K562 (cell line): ENCODE measurements around the gene TMEM86B. TPM values are rescaled to one million over a fixed set of nuclear protein-coding genes. Genes with fewer than 3 reads are reported as not detected.

Source experiments
- FIP1L1 ChIP-seq: fragments of 200-400 bp; formaldehyde crosslinking; IDR thresholded peaks from 2 replicates; pipeline ENCODE4 v1.6.1; 2018; ENCODE audit warnings: mild to moderate bottlenecking, low read depth, low read length; ENCODE audit not compliant: poor library complexity, severe bottlenecking
- GATAD2B ChIP-seq: fragments of 450-650 bp; IDR thresholded peaks from 2 replicates; pipeline ENCODE4 v1.6.1; 2017; ENCODE audit warnings: mild to moderate bottlenecking, borderline replicate concordance
- GTF2A2 ChIP-seq: IDR thresholded peaks from 2 replicates; pipeline ENCODE4 v1.6.1; 2016; ENCODE audit warnings: mild to moderate bottlenecking, missing genetic modification characterization, missing compliant biosample characterization
- NFIX ChIP-seq: fragments of 250-450 bp; sonication (Bioruptor Pico); IDR thresholded peaks from 2 replicates; pipeline ENCODE4 v1.4.0; 2020; ENCODE audit warnings: low read depth, mild to moderate bottlenecking, moderate library complexity
- POLR2B ChIP-seq: fragments of 450-650 bp; IDR thresholded peaks from 2 replicates; pipeline ENCODE4 v1.6.1; 2018; ENCODE audit warnings: low read depth; ENCODE audit not compliant: partially characterized antibody
- RB1 ChIP-seq: fragments of 450-650 bp; IDR thresholded peaks from 2 replicates; pipeline ENCODE4 v1.6.1; 2017; ENCODE audit warnings: low read depth, mild to moderate bottlenecking
- RCOR1 ChIP-seq, 2 experiments: IDR thresholded peaks; 2 replicates each; pipeline ENCODE4 v1.6.1; 2012; ENCODE audit warnings: low read depth in 2 of 2, low read length in 2 of 2, borderline replicate concordance in 1 of 2, improper control_type of control experiment in 1 of 2
- RFX7 ChIP-seq: fragments of 250-450 bp; sonication (Bioruptor Pico); IDR thresholded peaks from 2 replicates; pipeline ENCODE4 v1.5.1; 2021; ENCODE audit warnings: mild to moderate bottlenecking
- ZFPM2 ChIP-seq: fragments of 250-450 bp; sonication (Bioruptor Pico); IDR thresholded peaks from 2 replicates; pipeline ENCODE4 v1.5.1; 2022; ENCODE audit warnings: mild to moderate bottlenecking
- ZNF133 ChIP-seq: fragments of 250-450 bp; sonication (Bioruptor Pico); IDR thresholded peaks from 2 replicates; pipeline ENCODE4 v1.4.0; 2020; ENCODE audit warnings: mild to moderate bottlenecking
- ZNF140 ChIP-seq: fragments of 250-450 bp; sonication (Bioruptor Pico); IDR thresholded peaks from 2 replicates; pipeline ENCODE4 v1.8.0; 2021; ENCODE audit warnings: moderate library complexity, mild to moderate bottlenecking, inconsistent platforms
- ZNF41 ChIP-seq: fragments of 250-450 bp; sonication (Bioruptor Pico); conservative IDR thresholded peaks from 2 replicates; pipeline ENCODE4 v1.4.0; 2020; ENCODE audit warnings: mild to moderate bottlenecking
- ZNF57 ChIP-seq: fragments of 450-650 bp; formaldehyde crosslinking; IDR thresholded peaks from 2 replicates; pipeline ENCODE4 v1.4.0; 2020; ENCODE audit warnings: mild to moderate bottlenecking, moderate library complexity
- polyA plus RNA-seq, 8 experiments: library from polyadenylated mRNA; depleted of rRNA in 4 of 8; stranded (reverse) in 5 of 8; unstranded in 3 of 8; fragments of >200 nt; fragmentation: Nextera tagmentation in 2 of 8; fragmentation: Illumina TruSeq in 1 of 8; extraction: Ambion mirVana in 2 of 8; extraction: Trizol in 1 of 8; gene quantifications; 2 replicates each; pipeline versions ENCODE4 v1.2.1 to v1.2.3, GENCODE V29; 2011 to 2014; ENCODE audit warnings: inconsistent platforms in 1 of 8, missing spikeins in 1 of 8
- total RNA-seq, 7 experiments: library from RNA; depleted of rRNA in 6 of 7; stranded (reverse); fragments of >200 nt in 6 of 7; fragmentation: Illumina TruSeq in 2 of 7; extraction: Trizol in 2 of 7; gene quantifications; 2 replicates each; pipeline versions ENCODE4 v1.2.1 to v1.2.3, GENCODE V29; 2011 to 2021; ENCODE audit warnings: low replicate concordance in 1 of 7
- TF ChIP-seq, protein P1 (sequence below): sonication (generic); formaldehyde crosslinking; IDR thresholded peaks from 2 replicates; pipeline ENCODE4 v1.8.0; 2022; ENCODE audit warnings: mild to moderate bottlenecking, missing genetic modification reagents
- TF ChIP-seq, protein P2 (sequence below): fragments of 250-450 bp; sonication (Bioruptor Pico); IDR thresholded peaks from 2 replicates; pipeline ENCODE4 v1.5.0; 2021; ENCODE audit warnings: mild to moderate bottlenecking, borderline replicate concordance
- TF ChIP-seq, protein P3 (sequence below): fragments of 450-650 bp; IDR thresholded peaks from 2 replicates; pipeline ENCODE4 v1.6.1; 2017; ENCODE audit warnings: antibody characterized with exemption
- TF ChIP-seq, protein P4 (sequence below): fragments of 250-450 bp; sonication (Bioruptor Pico); IDR thresholded peaks from 2 replicates; pipeline ENCODE4 v1.5.0; 2022; ENCODE audit warnings: mild to moderate bottlenecking

The TMEM86B gene
- total and polyA plus RNA-seq, 9 of the 15 experiments (the other 6 are each of a cell fraction or from before 2014, with no cell fraction given): 0.28 to 7.9 (median 2.1) TPM

DNA sequence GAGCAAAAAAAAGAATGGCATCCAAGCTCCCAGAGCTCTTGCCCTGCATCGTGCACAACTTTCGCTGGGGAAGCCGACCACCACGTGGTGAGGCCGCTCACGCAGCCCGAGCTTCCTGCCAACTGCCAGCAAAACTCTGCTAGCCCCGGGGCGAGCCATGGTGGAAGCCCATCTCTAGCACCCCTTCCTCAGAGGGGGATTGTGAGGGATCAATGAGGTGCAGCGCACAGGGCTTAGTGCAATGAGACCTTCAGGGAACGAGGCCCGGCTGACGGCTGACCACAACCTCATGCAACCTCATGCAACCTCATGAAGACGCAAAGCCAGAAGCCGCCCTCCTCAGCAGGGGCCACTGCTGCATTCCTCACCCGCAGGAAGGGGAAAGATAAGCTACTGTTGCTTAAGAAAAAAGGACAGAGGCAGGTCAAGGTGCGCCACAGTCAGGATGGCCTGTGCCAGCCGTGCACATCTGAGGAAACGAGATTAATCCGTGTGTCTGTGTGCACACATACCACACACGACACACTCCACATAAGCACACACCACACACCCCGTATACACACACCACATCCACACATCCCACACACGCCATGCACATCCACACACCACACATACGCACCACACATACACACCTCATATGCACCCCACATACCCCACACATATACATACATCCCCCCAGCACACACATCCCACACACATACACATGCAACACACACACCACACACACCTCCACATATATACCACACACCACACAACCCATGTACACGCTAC is 41.8 kb upstream of the TMEM86B start (continued):
- TF ChIP-seq, protein P1, sequence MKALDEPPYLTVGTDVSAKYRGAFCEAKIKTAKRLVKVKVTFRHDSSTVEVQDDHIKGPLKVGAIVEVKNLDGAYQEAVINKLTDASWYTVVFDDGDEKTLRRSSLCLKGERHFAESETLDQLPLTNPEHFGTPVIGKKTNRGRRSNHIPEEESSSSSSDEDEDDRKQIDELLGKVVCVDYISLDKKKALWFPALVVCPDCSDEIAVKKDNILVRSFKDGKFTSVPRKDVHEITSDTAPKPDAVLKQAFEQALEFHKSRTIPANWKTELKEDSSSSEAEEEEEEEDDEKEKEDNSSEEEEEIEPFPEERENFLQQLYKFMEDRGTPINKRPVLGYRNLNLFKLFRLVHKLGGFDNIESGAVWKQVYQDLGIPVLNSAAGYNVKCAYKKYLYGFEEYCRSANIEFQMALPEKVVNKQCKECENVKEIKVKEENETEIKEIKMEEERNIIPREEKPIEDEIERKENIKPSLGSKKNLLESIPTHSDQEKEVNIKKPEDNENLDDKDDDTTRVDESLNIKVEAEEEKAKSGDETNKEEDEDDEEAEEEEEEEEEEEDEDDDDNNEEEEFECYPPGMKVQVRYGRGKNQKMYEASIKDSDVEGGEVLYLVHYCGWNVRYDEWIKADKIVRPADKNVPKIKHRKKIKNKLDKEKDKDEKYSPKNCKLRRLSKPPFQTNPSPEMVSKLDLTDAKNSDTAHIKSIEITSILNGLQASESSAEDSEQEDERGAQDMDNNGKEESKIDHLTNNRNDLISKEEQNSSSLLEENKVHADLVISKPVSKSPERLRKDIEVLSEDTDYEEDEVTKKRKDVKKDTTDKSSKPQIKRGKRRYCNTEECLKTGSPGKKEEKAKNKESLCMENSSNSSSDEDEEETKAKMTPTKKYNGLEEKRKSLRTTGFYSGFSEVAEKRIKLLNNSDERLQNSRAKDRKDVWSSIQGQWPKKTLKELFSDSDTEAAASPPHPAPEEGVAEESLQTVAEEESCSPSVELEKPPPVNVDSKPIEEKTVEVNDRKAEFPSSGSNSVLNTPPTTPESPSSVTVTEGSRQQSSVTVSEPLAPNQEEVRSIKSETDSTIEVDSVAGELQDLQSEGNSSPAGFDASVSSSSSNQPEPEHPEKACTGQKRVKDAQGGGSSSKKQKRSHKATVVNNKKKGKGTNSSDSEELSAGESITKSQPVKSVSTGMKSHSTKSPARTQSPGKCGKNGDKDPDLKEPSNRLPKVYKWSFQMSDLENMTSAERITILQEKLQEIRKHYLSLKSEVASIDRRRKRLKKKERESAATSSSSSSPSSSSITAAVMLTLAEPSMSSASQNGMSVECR (CRISPR knock-in tag): no peak
- TF ChIP-seq ZNF133 (CRISPR knock-in tag) (no peak), ZNF140 (CRISPR knock-in tag) (no peak), ZNF57 (CRISPR knock-in tag) (no peak), GTF2A2 (tag) (no peak), ZNF41 (CRISPR knock-in tag) (peak; percentile 42; the same call in 1 of the 2 replicates), FIP1L1 (no peak), RFX7 (no peak), RB1 (no peak), ZFPM2 (no peak), POLR2B (peak; percentile 21), GATAD2B (no peak), RCOR1 (IDR thresholded peaks at IDR 0.05; ENCODE audit: borderline replicate concordance in 1 of 2, low read depth in 2 of 2, low read length in 2 of 2) (peak in 1 of 2 experiments; percentile 60; a peak in 1 of 4 replicates), NFIX (no peak)
- TF ChIP-seq, protein P2, sequence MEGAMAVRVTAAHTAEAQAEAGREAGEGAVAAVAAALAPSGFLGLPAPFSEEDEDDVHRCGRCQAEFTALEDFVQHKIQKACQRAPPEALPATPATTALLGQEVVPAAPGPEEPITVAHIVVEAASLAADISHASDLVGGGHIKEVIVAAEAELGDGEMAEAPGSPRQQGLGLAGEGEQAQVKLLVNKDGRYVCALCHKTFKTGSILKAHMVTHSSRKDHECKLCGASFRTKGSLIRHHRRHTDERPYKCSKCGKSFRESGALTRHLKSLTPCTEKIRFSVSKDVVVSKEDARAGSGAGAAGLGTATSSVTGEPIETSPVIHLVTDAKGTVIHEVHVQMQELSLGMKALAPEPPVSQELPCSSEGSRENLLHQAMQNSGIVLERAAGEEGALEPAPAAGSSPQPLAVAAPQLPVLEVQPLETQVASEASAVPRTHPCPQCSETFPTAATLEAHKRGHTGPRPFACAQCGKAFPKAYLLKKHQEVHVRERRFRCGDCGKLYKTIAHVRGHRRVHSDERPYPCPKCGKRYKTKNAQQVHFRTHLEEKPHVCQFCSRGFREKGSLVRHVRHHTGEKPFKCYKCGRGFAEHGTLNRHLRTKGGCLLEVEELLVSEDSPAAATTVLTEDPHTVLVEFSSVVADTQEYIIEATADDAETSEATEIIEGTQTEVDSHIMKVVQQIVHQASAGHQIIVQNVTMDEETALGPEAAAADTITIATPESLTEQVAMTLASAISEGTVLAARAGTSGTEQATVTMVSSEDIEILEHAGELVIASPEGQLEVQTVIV (CRISPR knock-in tag): no peak
- TF ChIP-seq, protein P3, sequence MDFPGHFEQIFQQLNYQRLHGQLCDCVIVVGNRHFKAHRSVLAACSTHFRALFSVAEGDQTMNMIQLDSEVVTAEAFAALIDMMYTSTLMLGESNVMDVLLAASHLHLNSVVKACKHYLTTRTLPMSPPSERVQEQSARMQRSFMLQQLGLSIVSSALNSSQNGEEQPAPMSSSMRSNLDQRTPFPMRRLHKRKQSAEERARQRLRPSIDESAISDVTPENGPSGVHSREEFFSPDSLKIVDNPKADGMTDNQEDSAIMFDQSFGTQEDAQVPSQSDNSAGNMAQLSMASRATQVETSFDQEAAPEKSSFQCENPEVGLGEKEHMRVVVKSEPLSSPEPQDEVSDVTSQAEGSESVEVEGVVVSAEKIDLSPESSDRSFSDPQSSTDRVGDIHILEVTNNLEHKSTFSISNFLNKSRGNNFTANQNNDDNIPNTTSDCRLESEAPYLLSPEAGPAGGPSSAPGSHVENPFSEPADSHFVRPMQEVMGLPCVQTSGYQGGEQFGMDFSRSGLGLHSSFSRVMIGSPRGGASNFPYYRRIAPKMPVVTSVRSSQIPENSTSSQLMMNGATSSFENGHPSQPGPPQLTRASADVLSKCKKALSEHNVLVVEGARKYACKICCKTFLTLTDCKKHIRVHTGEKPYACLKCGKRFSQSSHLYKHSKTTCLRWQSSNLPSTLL: no peak
- TF ChIP-seq, protein P4, sequence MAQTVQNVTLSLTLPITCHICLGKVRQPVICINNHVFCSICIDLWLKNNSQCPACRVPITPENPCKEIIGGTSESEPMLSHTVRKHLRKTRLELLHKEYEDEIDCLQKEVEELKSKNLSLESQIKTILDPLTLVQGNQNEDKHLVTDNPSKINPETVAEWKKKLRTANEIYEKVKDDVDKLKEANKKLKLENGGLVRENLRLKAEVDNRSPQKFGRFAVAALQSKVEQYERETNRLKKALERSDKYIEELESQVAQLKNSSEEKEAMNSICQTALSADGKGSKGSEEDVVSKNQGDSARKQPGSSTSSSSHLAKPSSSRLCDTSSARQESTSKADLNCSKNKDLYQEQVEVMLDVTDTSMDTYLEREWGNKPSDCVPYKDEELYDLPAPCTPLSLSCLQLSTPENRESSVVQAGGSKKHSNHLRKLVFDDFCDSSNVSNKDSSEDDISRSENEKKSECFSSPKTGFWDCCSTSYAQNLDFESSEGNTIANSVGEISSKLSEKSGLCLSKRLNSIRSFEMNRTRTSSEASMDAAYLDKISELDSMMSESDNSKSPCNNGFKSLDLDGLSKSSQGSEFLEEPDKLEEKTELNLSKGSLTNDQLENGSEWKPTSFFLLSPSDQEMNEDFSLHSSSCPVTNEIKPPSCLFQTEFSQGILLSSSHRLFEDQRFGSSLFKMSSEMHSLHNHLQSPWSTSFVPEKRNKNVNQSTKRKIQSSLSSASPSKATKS (CRISPR knock-in tag): no peak
